ENCODE measurements around the gene CD27. TPM values are rescaled to one million over a fixed set of nuclear protein-coding genes. Genes with fewer than 3 reads are reported as not detected.

Gene CD27
- total and polyA plus RNA-seq, 2 of the 13 experiments (the other 11 are each of a cell fraction or from before 2014, with no cell fraction given), result 0.12 TPM; not detected in 1

DNA sequence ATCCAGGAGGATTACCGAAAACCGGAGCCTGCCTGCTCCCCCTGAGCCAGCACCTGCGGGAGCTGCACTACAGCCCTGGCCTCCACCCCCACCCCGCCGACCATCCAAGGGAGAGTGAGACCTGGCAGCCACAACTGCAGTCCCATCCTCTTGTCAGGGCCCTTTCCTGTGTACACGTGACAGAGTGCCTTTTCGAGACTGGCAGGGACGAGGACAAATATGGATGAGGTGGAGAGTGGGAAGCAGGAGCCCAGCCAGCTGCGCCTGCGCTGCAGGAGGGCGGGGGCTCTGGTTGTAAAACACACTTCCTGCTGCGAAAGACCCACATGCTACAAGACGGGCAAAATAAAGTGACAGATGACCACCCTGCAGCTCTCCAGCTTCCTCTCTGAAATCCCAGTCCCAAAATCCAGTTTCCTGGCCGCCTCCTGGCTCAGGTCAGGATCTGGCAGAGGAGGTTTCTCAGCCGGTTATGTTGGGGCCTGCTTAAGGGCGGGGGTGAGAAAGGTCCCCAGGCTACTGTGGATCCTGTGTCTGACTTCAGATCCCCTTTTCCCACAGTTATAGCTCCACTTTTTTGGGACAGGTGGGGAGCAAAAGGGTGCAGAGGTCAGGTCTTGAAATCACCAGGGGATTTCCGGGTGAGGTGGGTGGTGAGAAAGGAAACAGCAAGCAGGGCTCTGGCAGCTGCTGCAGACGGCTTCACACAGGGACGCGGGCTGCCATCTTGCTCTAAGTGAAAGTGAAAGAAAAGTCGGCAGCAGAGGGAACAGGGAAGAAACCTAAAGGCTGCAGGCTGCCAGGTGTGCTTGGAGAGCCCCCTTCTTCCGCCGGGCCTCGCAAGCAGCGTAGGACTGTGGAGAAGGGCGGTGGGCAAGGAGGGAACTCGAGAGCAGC lies 6.8 kb downstream of the CD27 start, which contains the start of gene TAPBPL (continued):
- TF ChIP-seq NR2F2 (IDR thresholded peaks at IDR 0.05; ENCODE audit: borderline replicate concordance, low read depth) (no peak; the same call in 1 of the 2 replicates), ZSCAN31 (CRISPR knock-in tag; IDR thresholded peaks at IDR 0.05; ENCODE audit: low read depth) (peak; percentile 45; the same call in 1 of the 2 replicates), ZNF121 (CRISPR knock-in tag; IDR thresholded peaks at IDR 0.05) (no peak), ZBTB38 (CRISPR knock-in tag; IDR thresholded peaks at IDR 0.05) (no peak), ZNF224 (CRISPR knock-in tag; IDR thresholded peaks at IDR 0.05) (peak; percentile 17; the same call in 1 of the 2 replicates), U2AF1 (optimal IDR thresholded peaks at IDR 0.05; ENCODE audit: low read depth, low read length) (peak; percentile 61), NFYC (CRISPR knock-in tag; IDR thresholded peaks at IDR 0.05) (peak; percentile 72), KAT7 (CRISPR knock-in tag; IDR thresholded peaks at IDR 0.05; ENCODE audit: borderline replicate concordance) (no peak), MEIS2 (CRISPR knock-in tag; IDR thresholded peaks at IDR 0.05) (peak; percentile 28; the same call in 1 of the 2 replicates)
- TF ChIP-seq, protein P1, sequence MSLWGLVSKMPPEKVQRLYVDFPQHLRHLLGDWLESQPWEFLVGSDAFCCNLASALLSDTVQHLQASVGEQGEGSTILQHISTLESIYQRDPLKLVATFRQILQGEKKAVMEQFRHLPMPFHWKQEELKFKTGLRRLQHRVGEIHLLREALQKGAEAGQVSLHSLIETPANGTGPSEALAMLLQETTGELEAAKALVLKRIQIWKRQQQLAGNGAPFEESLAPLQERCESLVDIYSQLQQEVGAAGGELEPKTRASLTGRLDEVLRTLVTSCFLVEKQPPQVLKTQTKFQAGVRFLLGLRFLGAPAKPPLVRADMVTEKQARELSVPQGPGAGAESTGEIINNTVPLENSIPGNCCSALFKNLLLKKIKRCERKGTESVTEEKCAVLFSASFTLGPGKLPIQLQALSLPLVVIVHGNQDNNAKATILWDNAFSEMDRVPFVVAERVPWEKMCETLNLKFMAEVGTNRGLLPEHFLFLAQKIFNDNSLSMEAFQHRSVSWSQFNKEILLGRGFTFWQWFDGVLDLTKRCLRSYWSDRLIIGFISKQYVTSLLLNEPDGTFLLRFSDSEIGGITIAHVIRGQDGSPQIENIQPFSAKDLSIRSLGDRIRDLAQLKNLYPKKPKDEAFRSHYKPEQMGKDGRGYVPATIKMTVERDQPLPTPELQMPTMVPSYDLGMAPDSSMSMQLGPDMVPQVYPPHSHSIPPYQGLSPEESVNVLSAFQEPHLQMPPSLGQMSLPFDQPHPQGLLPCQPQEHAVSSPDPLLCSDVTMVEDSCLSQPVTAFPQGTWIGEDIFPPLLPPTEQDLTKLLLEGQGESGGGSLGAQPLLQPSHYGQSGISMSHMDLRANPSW (CRISPR knock-in tag; IDR thresholded peaks at IDR 0.05; ENCODE audit: borderline replicate concordance), result no peak
- TF ChIP-seq, protein P2, sequence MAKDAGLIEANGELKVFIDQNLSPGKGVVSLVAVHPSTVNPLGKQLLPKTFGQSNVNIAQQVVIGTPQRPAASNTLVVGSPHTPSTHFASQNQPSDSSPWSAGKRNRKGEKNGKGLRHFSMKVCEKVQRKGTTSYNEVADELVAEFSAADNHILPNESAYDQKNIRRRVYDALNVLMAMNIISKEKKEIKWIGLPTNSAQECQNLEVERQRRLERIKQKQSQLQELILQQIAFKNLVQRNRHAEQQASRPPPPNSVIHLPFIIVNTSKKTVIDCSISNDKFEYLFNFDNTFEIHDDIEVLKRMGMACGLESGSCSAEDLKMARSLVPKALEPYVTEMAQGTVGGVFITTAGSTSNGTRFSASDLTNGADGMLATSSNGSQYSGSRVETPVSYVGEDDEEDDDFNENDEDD (CRISPR knock-in tag; IDR thresholded peaks at IDR 0.05; ENCODE audit: borderline replicate concordance), result peak; percentile 79; the same call in 1 of the 2 replicates
- TF ChIP-seq, protein P3, sequence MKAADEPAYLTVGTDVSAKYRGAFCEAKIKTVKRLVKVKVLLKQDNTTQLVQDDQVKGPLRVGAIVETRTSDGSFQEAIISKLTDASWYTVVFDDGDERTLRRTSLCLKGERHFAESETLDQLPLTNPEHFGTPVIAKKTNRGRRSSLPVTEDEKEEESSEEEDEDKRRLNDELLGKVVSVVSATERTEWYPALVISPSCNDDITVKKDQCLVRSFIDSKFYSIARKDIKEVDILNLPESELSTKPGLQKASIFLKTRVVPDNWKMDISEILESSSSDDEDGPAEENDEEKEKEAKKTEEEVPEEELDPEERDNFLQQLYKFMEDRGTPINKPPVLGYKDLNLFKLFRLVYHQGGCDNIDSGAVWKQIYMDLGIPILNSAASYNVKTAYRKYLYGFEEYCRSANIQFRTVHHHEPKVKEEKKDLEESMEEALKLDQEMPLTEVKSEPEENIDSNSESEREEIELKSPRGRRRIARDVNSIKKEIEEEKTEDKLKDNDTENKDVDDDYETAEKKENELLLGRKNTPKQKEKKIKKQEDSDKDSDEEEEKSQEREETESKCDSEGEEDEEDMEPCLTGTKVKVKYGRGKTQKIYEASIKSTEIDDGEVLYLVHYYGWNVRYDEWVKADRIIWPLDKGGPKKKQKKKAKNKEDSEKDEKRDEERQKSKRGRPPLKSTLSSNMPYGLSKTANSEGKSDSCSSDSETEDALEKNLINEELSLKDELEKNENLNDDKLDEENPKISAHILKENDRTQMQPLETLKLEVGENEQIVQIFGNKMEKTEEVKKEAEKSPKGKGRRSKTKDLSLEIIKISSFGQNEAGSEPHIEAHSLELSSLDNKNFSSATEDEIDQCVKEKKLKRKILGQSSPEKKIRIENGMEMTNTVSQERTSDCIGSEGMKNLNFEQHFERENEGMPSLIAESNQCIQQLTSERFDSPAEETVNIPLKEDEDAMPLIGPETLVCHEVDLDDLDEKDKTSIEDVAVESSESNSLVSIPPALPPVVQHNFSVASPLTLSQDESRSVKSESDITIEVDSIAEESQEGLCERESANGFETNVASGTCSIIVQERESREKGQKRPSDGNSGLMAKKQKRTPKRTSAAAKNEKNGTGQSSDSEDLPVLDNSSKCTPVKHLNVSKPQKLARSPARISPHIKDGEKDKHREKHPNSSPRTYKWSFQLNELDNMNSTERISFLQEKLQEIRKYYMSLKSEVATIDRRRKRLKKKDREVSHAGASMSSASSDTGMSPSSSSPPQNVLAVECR (CRISPR knock-in tag; IDR thresholded peaks at IDR 0.05; ENCODE audit: borderline replicate concordance), result peak; percentile 52; the same call in 1 of the 2 replicates
- TF ChIP-seq, protein P4, sequence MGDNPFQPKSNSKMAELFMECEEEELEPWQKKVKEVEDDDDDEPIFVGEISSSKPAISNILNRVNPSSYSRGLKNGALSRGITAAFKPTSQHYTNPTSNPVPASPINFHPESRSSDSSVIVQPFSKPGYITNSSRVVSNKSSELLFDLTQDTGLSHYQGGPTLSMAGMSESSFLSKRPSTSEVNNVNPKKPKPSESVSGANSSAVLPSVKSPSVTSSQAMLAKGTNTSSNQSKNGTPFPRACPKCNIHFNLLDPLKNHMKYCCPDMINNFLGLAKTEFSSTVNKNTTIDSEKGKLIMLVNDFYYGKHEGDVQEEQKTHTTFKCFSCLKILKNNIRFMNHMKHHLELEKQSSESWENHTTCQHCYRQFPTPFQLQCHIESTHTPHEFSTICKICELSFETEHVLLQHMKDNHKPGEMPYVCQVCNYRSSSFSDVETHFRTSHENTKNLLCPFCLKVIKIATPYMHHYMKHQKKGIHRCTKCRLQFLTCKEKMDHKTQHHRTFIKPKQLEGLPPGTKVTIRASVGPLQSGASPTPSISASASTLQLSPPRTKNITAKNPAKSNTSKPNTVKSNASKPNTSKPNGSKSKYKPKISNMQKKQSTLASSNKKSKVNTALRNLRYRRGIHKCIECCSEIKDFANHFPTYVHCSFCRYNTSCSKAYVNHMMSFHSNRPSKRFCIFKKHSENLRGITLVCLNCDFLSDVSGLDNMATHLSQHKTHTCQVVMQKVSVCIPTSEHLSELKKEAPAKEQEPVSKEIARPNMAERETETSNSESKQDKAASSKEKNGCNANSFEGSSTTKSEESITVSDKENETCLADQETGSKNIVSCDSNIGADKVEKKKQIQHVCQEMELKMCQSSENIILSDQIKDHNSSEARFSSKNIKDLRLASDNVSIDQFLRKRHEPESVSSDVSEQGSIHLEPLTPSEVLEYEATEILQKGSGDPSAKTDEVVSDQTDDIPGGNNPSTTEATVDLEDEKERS (CRISPR knock-in tag; IDR thresholded peaks at IDR 0.05), result peak; percentile 66
- TF ChIP-seq, protein P5, sequence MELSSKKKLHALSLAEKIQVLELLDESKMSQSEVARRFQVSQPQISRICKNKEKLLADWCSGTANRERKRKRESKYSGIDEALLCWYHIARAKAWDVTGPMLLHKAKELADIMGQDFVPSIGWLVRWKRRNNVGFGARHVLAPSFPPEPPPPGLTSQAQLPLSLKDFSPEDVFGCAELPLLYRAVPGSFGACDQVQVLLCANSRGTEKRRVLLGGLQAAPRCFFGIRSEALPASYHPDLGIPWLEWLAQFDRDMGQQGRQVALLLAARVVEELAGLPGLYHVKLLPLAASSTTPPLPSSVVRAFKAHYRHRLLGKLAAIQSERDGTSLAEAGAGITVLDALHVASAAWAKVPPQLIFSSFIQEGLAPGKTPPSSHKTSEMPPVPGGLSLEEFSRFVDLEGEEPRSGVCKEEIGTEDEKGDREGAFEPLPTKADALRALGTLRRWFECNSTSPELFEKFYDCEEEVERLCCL (CRISPR knock-in tag; IDR thresholded peaks at IDR 0.05; ENCODE audit: borderline replicate concordance), result no peak
